UCSD-AML1 (cell line): ENCODE results near the gene MIS18BP1.
"Not testable (repeated sequence)": the region's sequence is repeated elsewhere in the genome, so short reads cannot be mapped to it uniquely, and the experiment has no call there.

Experiments
- DNase-seq: peaks from one replicate; lab custom pipeline; 2025; ENCODE audit not compliant: unreplicated experiment; lab: John Stamatoyannopoulos, UW

Gene MIS18BP1

DNA sequence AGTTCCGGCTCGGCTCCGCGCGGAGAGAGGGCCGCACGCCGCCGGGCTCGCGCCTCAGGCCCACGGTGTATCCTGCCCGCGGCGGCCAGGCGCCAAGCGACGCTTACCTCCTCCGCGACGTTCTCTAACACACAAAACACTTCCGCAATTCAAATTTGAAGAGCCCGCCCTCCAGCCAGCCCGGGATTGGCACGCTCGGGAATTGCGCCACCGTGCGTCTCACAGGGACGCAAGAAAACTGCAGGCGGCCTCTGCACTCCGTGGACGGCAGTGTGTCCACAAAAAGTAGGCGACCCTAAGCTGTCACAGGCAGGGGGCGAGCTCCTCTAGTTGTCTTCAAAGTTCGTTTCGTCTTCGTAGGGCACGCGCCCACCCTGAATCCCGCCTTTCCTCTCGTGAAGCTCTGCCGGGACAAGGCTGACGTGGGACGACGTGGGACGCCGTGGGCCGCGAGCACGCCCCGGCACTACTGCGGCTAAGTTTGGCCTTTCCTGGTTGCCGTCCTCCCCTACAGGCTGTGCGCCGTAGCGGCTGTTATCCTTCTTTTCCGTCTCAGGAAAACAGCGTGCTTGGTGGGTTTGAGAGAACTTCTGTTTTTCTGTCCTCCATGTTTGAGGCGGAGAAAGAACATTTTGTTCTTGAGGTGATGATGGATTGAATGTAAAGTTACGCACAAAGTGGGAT is at the start of gene MIS18BP1:
Gene MIS18BP1 (minus strand): TSS at position 133 of the 684 bp plus-strand sequence. CDS start 5,916 bp downstream, outside the sequence.
- peak; percentile 94 for DNase-seq

DNA sequence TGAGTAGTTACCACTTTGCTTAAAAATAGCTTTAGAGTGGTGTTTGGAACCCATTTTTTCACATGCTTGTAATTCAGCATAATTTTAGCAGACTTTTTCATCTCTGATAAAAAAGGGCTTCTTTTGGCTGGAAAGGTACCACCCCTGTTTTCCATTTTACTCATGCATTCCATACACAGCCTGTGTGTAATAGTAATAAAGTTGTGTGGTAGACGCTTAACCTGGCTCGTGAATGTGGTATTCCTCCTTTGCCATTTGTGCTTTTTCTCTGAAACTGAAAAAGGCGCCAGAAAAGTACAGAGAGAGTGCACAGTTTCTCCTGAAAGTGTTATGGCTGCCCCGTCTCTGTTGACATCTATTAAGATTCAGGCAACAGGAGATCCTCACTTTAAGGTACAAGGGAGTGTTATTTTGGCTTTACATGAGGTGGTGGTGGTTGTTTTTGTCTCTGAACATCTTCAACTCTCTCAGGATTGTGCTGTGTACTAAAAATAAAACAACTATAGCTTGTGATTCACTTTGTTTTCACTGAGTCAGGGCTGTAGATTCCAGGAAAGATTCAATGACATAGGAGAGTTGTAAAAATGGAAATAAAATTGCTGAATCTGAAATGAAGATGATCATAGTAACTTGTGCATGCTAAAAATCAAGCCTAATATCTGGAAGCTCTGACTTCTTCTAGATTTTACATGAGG is 45.6 kb upstream of the MIS18BP1 start:
- no peak for DNase-seq

DNA sequence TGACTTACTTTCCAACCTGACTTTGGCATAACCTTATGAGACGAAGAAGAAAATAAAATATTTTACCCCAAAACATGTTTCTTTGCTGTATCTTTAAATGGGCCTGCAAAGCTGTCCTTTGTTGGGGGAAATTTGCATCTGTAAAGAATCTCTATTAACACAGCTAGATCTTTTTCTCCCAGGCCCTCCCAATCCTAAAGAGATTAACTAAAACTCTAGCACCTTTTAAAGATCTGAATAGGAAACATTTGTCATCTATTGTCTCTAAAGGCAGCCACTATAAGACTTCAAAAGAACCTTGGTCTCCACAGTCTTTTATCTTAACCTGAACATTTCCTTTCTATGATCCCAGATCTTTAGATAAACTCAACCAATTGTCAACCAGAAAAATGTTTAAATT is 41.8 kb upstream of the MIS18BP1 start:
- not testable (repeated sequence) for DNase-seq

DNA sequence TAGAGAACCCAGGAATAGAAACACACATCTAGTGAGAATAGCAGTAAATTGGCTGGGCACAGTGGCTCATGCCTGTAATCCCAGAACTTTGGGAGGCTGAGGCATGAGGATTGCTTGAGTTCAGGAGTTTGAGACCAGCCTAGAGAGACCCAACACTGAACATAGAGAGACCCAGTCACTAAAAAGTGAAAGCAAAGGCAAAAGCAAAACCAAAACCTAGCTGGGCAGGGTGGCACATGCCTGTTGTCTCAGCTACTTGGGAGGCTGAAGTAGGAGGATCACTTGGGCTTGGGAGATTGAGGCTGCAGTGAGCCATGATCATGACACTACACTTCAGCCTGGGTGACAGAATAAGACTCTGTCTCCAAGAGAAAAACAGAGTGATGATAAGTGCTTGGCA is 37.5 kb upstream of the MIS18BP1 start:
- no peak for DNase-seq

DNA sequence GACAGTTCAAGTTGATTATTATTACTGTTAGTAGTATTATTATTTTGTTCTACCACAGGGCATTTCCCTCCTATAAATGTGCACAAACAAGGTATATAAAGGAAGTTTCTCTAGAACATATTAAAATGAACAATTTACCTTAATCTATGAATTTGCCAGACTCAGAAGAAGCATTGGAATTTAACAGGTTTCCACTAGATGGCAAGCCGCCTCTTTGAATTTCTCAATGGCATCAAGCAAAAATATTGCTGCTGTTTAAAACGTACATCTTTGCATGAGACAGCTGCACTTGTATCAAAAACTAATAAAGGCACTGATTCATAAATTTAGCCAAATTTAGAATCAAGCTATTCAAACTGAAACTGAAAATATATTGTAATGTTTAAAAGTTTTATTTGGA is 34.6 kb upstream of the MIS18BP1 start:
- DNase-seq = no peak

DNA sequence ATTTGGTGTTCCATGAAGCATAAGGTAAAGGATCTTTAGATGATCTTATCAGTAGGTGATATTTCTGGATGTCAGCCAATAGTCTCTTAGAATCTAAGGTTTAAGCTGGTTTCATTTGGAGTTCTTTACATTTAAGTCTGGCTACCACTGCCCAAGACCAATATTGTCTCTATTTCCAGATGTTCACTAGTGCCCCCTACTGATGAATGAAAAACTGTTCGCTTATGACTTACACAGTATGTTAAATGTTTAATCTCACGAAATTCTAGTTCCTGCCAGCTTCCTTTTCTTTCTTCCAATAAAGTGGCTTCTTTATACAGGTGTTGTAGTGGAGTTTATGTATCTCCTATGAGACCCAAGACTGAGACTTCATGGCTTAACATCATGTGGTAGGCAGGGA is 31.8 kb upstream of the MIS18BP1 start:
- no peak for DNase-seq

DNA sequence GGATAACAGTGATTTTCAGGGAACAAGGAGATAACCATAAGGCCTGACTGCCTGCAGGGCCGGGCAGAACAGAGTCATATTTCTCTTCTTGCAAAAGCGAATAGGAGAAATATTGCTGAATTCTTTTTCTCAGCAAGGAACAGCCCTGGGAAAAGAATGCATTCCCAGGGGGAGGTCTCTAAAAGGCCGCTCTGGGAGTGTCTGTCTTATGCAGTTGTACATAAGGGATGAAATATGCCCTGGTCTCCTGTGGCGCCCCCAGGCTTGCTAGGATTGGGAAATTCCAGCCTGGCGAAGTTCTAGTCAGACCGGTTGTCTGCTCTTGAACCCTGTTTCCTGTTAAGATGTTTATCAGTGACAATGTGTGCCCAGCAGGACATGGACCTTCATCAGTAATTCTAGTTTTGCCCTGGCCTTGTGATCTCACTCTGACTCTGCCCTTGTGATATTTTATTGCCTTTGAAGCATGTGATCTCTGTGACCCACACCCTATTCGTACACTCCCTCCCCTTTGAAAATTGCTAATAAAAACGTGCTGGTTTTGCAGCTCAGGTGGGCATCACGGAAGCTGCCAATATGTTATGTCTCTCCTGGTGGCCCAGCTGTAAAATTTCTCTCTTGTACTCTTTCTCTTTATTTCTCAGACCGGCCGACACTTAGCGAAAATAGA is 28.9 kb upstream of the MIS18BP1 start:
- not testable (repeated sequence) for DNase-seq

DNA sequence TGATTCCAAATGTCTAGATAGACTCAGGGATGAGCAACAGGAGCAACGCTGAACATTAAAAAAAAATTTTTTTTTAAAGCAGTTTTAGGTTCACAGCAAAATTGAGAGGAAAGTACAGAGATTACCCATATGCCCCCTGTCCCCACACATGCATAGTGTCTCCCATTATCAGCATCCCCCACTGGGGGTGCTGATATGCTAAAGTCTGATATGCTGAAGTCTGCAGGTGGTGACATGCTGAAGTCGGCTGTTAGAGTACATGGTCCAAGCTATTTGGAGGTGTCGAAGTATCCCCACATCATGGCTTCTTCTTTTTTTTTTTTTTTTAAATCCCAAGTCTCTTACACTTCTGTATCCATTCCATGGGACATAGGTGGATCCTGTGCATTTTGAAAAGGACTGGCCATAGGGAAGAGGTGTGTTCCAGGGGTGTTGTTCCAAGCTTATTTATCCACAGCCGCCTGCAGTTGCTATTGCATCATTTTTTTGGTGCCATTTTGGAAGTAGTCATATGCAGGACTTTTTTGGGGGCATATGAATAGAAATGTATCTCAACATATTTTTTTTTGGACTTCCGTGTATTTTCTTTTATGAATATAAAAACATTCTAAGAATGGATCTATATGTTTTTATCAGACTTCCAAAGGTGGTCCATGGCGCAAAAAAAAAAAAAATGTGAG is 19.0 kb upstream of the MIS18BP1 start:
- DNase-seq = no peak

DNA sequence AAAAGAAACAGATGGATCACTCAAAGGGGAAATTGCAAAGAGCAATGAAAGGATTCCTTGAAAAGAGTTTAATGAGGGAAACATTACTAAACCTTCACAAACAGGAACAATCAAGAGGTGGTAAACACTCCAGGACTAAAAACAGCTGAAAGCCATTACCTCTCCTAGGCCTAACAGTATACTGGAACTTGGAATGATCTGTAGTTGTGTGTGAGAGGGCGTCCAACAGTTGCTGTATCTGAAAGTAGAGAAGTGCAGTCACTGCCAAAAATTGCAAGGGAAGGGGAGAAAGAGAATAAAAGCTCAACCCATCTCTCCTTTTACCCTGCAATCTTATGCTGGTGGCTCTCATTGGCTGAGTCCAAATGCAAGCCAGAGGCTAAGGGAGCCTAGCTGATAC is 17.0 kb upstream of the MIS18BP1 start:
- no peak for DNase-seq

DNA sequence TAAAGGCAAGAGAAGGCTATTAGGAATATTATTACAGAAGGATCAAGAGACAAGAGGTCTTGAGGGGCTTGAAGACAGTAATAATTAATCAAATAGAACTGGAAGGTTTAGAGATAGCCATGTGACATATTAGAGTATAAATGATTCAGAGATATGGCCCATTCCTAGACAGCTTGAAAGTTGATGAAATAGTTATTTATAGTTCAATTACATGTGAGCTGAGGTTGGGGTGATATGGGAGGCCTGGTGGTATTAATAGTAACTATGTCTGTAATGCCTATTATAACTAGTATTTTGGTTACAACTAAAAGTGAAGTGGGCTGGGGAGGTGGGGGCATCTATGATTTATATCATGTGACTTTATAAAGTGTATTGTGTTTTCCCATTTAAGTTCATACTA is 14.1 kb upstream of the MIS18BP1 start:
- no peak for DNase-seq

DNA sequence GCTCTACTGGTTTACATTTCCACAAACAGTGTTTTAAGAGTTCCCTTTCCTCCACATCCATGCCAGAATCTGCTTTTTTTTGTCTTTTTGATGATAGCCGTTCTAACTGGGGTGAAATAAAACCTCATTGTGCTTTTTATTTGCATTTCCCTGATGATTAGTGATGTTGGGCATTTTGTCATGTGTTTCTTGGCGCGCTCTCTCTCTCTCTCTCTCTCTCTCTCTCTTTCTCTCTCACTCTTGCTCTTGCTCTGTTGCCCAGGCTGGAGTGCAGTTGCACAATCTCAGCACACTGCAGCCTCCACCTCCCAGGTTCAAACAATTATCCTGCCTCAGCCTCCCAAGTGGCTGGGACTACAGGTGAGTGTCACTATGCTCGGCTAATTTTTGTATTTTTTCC is 9.6 kb upstream of the MIS18BP1 start:
- DNase-seq = no peak

DNA sequence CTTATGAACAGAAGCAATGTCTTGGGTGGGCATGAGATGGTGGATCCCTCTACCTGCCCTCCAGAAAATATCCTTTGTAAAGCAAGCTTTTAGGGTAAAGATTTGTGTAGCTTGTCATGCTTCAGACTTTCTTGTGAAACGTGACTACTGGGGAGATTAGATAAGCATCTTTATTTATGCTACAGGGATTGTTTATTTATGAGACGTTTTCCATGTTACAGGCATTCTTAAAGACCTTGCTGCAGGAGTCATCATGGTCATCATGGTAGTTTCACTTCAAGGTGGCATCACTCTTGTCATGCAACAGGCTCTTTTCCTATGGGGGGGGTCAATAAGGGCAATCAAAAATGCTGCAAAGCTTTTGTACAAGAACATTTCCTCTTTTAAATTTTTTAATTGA is 8.2 kb upstream of the MIS18BP1 start:
- DNase-seq = no peak

DNA sequence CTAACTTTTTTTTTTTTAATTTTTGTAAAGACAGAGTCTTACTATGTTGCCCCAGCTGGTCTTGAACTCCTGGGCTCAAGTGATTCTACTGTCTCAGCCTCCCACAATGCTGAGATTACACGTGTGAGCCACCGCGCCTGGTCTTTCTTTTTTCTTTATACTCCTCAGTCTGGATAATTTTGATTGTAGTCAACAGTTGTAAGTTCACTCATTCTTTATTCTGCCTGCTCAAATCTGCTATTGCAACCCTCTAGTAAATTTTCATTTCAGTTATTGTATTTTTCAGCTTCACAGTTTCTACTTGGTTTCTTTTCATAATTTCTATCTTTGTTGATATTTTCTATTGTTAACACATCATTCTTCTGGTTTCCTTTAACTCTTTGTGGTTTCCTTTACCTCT is 5.8 kb upstream of the MIS18BP1 start:
- no peak for DNase-seq

DNA sequence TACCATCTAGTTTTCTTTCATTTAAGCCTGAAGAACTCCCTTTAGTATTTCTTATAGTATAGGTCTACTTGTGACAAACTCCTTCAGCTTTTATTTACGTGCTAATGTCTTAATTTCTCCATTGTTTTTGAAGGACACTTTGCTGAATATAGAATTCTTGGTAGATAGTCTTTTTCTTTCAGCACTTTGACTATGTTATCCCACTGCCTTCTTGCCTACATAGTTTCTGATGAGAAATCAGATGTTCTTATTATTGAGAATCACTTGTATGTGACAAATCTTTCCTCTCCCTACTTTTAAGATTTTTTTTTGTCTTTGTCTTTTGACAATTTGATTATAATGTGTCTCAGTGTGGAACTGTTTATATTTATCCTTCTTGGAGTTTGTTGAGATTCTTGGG is 5.1 kb upstream of the MIS18BP1 start:
- DNase-seq = no peak

DNA sequence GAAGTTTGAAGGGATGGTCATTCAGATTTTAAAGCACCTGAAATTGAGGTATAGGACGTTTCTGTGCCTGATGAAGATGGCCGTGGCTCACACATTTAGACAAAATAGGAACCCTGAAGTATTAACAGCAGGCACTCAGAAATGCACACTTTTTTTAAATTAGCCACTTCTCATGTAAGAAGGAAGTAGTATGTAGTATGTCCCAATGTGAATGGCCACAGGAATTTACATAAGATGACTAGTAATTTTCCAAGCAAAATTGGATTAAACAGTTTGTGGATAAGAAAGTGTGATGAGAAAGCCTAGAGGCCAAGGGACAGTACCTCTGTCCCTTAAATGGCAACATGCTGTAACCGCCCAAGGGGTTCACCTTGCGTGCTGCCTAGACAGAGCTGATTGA is 1.8 kb upstream of the MIS18BP1 start:
- no peak for DNase-seq

DNA sequence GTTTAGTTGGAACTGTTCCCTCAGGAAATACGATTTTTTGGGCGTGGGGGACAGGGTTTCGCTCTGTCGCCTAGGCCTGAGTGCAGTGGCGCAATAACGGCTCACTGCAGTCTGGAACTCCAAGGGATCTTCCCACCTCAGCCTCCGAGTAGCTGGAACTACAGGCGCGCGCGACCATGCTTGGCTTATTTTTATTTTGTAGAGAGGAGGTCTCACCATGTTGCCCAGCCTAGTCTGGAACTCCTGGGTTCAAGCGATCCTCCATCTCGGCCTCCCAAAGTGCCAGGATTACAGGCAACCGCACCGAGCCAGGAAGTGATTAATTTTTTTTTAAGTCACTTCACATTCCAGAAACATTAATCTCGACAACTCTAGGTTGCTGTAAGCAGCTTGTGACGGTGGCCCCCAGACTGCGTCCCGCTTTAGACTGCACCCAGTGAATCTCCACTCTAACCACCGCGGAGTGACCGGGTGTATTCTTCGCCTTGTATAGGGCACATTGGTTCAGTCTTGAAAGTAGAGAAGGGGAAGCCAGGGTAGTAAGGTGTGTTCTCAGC is 830 bp upstream of the MIS18BP1 start:
- DNase-seq = no peak

DNA sequence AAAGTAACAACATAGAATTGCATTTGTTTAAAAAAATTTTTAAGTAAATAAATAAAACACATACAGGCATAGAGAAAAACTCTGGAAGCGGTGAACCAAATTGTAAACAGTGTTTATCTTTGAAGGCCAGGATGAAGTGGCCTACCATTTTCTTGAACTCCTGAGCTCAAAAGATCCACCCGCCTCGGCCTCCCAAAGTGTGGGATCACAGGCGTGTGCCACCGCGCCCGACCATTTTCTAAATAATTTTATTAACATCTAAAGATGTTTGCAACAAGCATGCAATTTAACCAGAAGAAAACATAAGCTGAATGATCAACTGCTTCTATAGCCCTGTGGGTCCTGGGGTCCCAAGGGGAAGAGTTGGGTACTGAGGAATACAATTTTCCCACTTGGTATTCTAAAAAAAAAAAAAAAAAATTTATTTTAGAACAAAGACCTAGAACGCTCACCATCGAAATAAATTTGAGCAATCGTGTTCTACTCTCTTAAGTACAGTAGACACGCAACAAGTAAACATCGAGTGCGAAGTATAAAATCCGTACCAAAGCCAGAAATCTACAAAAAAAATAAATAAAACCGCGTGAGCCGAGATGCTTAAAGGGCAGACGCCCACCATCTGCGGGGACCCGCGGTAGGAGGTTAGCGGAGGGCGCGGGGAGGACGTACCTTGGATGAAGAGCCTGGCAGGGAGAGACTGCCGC is 484 bp downstream of the MIS18BP1 start:
- DNase-seq = peak; percentile 19

DNA sequence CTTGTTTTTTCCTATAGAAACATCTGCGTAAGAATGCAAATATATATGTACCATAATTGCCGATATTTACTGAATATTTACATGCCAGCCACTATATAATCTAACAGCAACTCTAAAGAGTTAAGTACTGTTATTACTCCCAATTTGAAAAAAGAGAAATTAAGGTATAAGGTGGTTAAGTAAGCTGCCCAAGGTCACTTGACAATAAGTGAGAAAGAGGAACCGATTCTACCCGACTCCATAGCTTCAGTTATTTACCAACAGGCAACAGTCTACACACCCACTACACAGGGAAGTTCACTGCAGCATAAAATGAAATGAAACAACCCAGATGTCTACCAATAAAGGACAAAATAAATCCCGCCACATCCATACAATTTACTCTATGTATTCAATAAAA is 1.1 kb downstream of the MIS18BP1 start:
- DNase-seq = no peak

DNA sequence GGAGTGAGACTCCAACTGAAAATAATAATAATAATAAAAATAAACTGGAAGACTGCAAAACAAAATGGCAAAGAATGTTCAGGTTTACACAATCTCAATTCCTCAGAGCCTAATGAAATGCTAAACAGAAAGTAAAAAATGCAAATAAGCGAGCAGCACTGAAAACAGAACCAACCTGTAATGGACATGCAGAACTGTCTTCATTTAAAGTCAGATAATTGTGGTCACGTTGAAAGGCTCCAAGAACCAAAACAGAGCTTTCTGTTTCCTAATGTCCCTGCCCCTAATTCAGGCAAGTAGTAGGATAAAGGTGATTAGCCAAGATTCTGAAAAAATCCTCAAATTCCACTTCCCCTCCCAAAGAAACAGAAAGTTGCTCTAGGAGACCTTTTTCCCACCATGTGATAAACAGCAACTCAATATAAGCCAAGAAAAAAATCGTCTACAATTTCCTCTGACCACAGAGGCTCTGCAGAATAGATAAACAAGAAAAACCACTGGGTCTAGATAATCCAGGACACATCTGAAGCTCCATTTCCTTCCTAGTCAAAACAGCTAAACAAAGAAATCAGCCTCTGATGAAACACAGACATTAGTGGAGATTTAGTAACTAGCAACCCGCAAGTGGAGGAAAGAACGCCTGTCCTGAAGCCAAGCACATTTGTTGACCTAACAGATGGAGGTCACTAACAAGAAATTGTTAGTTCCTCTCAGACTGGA is 3.0 kb downstream of the MIS18BP1 start:
- DNase-seq = peak; percentile 8

DNA sequence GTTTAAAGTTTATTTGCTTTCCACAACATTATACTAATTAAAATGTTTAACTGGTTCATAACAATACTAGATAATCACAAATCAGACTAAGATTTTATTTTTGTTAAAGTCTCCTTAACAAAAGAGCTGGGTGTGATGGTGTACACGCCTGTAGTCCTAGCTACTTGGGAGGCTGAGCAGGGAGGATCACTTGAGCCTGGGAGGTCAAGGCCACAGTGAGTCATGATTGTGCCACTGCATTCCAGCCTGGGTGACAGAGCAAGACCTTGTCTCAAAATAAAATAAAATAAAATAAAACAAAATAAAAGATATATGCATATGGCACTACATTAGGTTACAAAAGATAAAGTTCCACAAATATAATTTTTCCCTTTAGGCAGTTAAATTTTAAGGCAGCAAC is 5.6 kb downstream of the MIS18BP1 start:
- DNase-seq = no peak
